Gastroesophageal sphincter (tissue), 3 donors: Measurements from ENCODE around the gene GMNN.

Experiments used
- POLR2A ChIP-seq, 2 donors: fragments of 450-650 bp; IDR thresholded peaks; one replicate each; pipeline ENCODE4 v1.6.1; 2017; ENCODE audit warnings: antibody characterized with exemption in 2 of 2, mild to moderate bottlenecking in 2 of 2, moderate library complexity in 1 of 2
- POLR2AphosphoS5 ChIP-seq: sonication (generic); formaldehyde crosslinking; IDR thresholded peaks from one replicate; pipeline ENCODE4 v1.6.1; 2017; ENCODE audit warnings: antibody characterized with exemption
- TF ChIP-seq, protein P1 (sequence below), 4 experiments: fragments of 200-600 bp in 2 of 4; fragments of 450-650 bp in 2 of 4; sonication (generic) in 1 of 4; IDR thresholded peaks; one replicate each; pipeline ENCODE4 v1.5.1; 2017 to 2019; ENCODE audit warnings: antibody characterized with exemption in 4 of 4, mild to moderate bottlenecking in 2 of 4, moderate library complexity in 2 of 4

DNA sequence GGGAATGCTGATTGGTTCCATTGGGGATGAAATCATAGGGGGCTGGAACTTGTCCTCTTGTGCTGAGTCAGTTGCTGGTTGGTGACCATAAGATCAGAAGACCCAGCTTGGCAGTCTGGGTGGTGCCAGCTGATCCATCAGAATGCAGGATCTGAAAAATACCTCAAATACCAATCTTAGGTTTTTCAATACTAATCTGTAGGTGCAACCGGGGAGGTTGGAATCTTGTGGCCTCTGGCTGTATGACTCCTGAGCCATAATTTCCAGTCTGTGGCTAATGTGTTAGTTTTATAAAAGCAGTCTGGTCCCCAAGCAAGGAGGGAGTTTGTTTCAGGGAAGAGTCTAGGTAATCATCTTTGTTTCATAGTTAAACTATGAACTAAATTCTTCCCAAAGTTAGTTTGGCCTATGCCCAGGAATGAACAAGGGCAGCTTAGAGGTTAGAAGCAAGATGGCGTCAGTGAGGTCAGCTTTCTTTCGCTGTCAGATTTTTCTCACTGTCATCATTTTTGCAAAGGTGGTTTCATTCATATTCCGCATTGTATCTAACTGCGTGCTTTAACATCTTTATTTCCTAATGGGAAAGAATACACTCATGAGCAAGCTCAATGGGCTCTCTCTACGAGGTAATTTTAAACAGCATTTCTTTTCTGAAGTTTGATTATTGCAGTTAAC is 22.0 kb downstream of the GMNN start:
- TF ChIP-seq, protein P1, sequence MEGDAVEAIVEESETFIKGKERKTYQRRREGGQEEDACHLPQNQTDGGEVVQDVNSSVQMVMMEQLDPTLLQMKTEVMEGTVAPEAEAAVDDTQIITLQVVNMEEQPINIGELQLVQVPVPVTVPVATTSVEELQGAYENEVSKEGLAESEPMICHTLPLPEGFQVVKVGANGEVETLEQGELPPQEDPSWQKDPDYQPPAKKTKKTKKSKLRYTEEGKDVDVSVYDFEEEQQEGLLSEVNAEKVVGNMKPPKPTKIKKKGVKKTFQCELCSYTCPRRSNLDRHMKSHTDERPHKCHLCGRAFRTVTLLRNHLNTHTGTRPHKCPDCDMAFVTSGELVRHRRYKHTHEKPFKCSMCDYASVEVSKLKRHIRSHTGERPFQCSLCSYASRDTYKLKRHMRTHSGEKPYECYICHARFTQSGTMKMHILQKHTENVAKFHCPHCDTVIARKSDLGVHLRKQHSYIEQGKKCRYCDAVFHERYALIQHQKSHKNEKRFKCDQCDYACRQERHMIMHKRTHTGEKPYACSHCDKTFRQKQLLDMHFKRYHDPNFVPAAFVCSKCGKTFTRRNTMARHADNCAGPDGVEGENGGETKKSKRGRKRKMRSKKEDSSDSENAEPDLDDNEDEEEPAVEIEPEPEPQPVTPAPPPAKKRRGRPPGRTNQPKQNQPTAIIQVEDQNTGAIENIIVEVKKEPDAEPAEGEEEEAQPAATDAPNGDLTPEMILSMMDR (IDR thresholded peaks at IDR 0.05): no peak
- TF ChIP-seq POLR2A (IDR thresholded peaks at IDR 0.05) (no peak), POLR2AphosphoS5 (no peak)
